ENCODE results near the gene SLC39A6. TPM values are rescaled to one million over a fixed set of nuclear protein-coding genes. Genes with fewer than 3 reads are reported as not detected.
"Not testable (repeated sequence)": the region's sequence is repeated elsewhere in the genome, so short reads cannot be mapped to it uniquely, and the experiment has no call there.

Gene SLC39A6
- 36.2 and 36.7 TPM in 2 replicates for total RNA-seq (2014; rRNA removed; shearing (Covaris generic))

GRCh38 chr18:36129300-36130038 is at the start of gene SLC39A6, which contains the start of gene ELP2:
Gene SLC39A6 (minus strand): TSS chr18:36129340. CDS start chr18:36127007, 2,333 bp downstream.
Gene ELP2 (plus strand): TSS chr18:36129899. CDS start chr18:36129934, 35 bp downstream.
- H3K4me3 ChIP-seq (ENCODE audit: insufficient read depth, low read depth, low read length), result peak within 1 kb of the TSS; percentile 87
- peaks cover 3% of the 10 kb centered on the region for H3K36me3 ChIP-seq (replicated peaks; ENCODE audit: control insufficient read depth, insufficient read depth, low read length)
- peak; percentile 98 for DNase-seq
- no peaks in the 10 kb centered on the region for H3K27me3 ChIP-seq (ENCODE audit: control insufficient read depth, insufficient read depth, low read length)

- H3K27me3 ChIP-seq (ENCODE audit: control insufficient read depth, insufficient read depth, low read length), result no peaks in the 10 kb centered on the region
- no peak overlapping the region for H3K4me3 ChIP-seq (ENCODE audit: insufficient read depth, low read depth, low read length)
- DNase-seq, result no peak
- H3K36me3 ChIP-seq (replicated peaks; ENCODE audit: control insufficient read depth, insufficient read depth, low read length), result peaks cover 11% of the 10 kb centered on the region
Observed at GRCh38 chr18:36177913-36178312, 48.8 kb upstream of the SLC39A6 start.

- Histone ChIP-seq H3K4me3 (ENCODE audit: insufficient read depth, low read depth, low read length) (no peak overlapping the region), H3K27me3 (ENCODE audit: control insufficient read depth, insufficient read depth, low read length) (no peaks in the 10 kb centered on the region), H3K36me3 (replicated peaks; ENCODE audit: control insufficient read depth, insufficient read depth, low read length) (peaks cover 15% of the 10 kb centered on the region)
- DNase-seq, result no peak
Observed at GRCh38 chr18:36176711-36177110, 47.6 kb upstream of the SLC39A6 start.

GRCh38 chr18:36176177-36176584 is 47.0 kb upstream of the SLC39A6 start:
- DNase-seq, result no peak
- Histone ChIP-seq H3K27me3 (ENCODE audit: control insufficient read depth, insufficient read depth, low read length) (no peaks in the 10 kb centered on the region), H3K36me3 (replicated peaks; ENCODE audit: control insufficient read depth, insufficient read depth, low read length) (peaks cover 19% of the 10 kb centered on the region), H3K4me3 (ENCODE audit: insufficient read depth, low read depth, low read length) (no peak overlapping the region)

- Histone ChIP-seq H3K36me3 (replicated peaks; ENCODE audit: control insufficient read depth, insufficient read depth, low read length) (peaks cover 24% of the 10 kb centered on the region), H3K27me3 (ENCODE audit: control insufficient read depth, insufficient read depth, low read length) (no peaks in the 10 kb centered on the region), H3K4me3 (ENCODE audit: insufficient read depth, low read depth, low read length) (no peak overlapping the region)
- no peak for DNase-seq
Observed at GRCh38 chr18:36175481-36175880, 46.3 kb upstream of the SLC39A6 start.

GRCh38 chr18:36169938-36170337 is 40.8 kb upstream of the SLC39A6 start:
- no peak overlapping the region for H3K4me3 ChIP-seq (ENCODE audit: insufficient read depth, low read depth, low read length)
- H3K27me3 ChIP-seq (ENCODE audit: control insufficient read depth, insufficient read depth, low read length), result no peaks in the 10 kb centered on the region
- no peak for DNase-seq
- H3K36me3 ChIP-seq (replicated peaks; ENCODE audit: control insufficient read depth, insufficient read depth, low read length), result peaks cover 32% of the 10 kb centered on the region

- H3K36me3 ChIP-seq (replicated peaks; ENCODE audit: control insufficient read depth, insufficient read depth, low read length), result peaks cover 32% of the 10 kb centered on the region
- H3K27me3 ChIP-seq (ENCODE audit: control insufficient read depth, insufficient read depth, low read length); DNase-seq; H3K4me3 ChIP-seq (ENCODE audit: insufficient read depth, low read depth, low read length): not testable (repeated sequence)
Observed at GRCh38 chr18:36168296-36168695, 39.2 kb upstream of the SLC39A6 start.

GRCh38 chr18:36167692-36168218 is 38.6 kb upstream of the SLC39A6 start:
- H3K4me3 ChIP-seq (ENCODE audit: insufficient read depth, low read depth, low read length), result no peak overlapping the region
- H3K36me3 ChIP-seq (replicated peaks; ENCODE audit: control insufficient read depth, insufficient read depth, low read length), result peaks cover 32% of the 10 kb centered on the region
- no peak for DNase-seq
- no peaks in the 10 kb centered on the region for H3K27me3 ChIP-seq (ENCODE audit: control insufficient read depth, insufficient read depth, low read length)

GRCh38 chr18:36162981-36163380 is 33.8 kb upstream of the SLC39A6 start:
- no peak for DNase-seq
- no peak overlapping the region for H3K4me3 ChIP-seq (ENCODE audit: insufficient read depth, low read depth, low read length)
- peaks cover 23% of the 10 kb centered on the region for H3K36me3 ChIP-seq (replicated peaks; ENCODE audit: control insufficient read depth, insufficient read depth, low read length)
- no peaks in the 10 kb centered on the region for H3K27me3 ChIP-seq (ENCODE audit: control insufficient read depth, insufficient read depth, low read length)

GRCh38 chr18:36160959-36161371 is 31.8 kb upstream of the SLC39A6 start:
- H3K4me3 ChIP-seq (ENCODE audit: insufficient read depth, low read depth, low read length), result no peak overlapping the region
- peaks cover 29% of the 10 kb centered on the region for H3K36me3 ChIP-seq (replicated peaks; ENCODE audit: control insufficient read depth, insufficient read depth, low read length)
- H3K27me3 ChIP-seq (ENCODE audit: control insufficient read depth, insufficient read depth, low read length), result no peaks in the 10 kb centered on the region
- DNase-seq, result no peak

- DNase-seq, result no peak
- Histone ChIP-seq H3K27me3 (ENCODE audit: control insufficient read depth, insufficient read depth, low read length) (no peaks in the 10 kb centered on the region), H3K4me3 (ENCODE audit: insufficient read depth, low read depth, low read length) (no peak overlapping the region), H3K36me3 (replicated peaks; ENCODE audit: control insufficient read depth, insufficient read depth, low read length) (peaks cover 33% of the 10 kb centered on the region)
Observed at GRCh38 chr18:36158266-36158867, 29.2 kb upstream of the SLC39A6 start.

- Histone ChIP-seq H3K27me3 (ENCODE audit: control insufficient read depth, insufficient read depth, low read length) (no peaks in the 10 kb centered on the region), H3K4me3 (ENCODE audit: insufficient read depth, low read depth, low read length) (no peak overlapping the region), H3K36me3 (replicated peaks; ENCODE audit: control insufficient read depth, insufficient read depth, low read length) (peaks cover 38% of the 10 kb centered on the region)
- no peak for DNase-seq
Observed at GRCh38 chr18:36157441-36157840, 28.3 kb upstream of the SLC39A6 start.

- no peaks in the 10 kb centered on the region for H3K27me3 ChIP-seq (ENCODE audit: control insufficient read depth, insufficient read depth, low read length)
- no peak overlapping the region for H3K4me3 ChIP-seq (ENCODE audit: insufficient read depth, low read depth, low read length)
- DNase-seq, result no peak
- H3K36me3 ChIP-seq (replicated peaks; ENCODE audit: control insufficient read depth, insufficient read depth, low read length), result peaks cover 40% of the 10 kb centered on the region
Observed at GRCh38 chr18:36155851-36156757, 27.0 kb upstream of the SLC39A6 start.

GRCh38 chr18:36153771-36154170 is 24.6 kb upstream of the SLC39A6 start:
- H3K27me3 ChIP-seq (ENCODE audit: control insufficient read depth, insufficient read depth, low read length), result no peaks in the 10 kb centered on the region
- no peak for DNase-seq
- no peak overlapping the region for H3K4me3 ChIP-seq (ENCODE audit: insufficient read depth, low read depth, low read length)
- peaks cover 42% of the 10 kb centered on the region for H3K36me3 ChIP-seq (replicated peaks; ENCODE audit: control insufficient read depth, insufficient read depth, low read length)

Measured in H7 (cell line).